Effector memory CD8-positive, alpha-beta T cell (primary cell): Measurements from ENCODE around the gene NANOG.
"Not testable (repeated sequence)": the region's sequence is repeated elsewhere in the genome, so short reads cannot be mapped to it uniquely, and the experiment has no call there.

Experiments
- ATAC-seq: fragments of 150-1000 bp; cut with Tn5 transposase; replicated peaks from 2 replicates; pipeline ENCODE4 v1.10.0; 2021; ENCODE audit warnings: mild to moderate bottlenecking, moderate library complexity
- DNase-seq, 3 experiments: peaks; one replicate each; pipeline ENCODE4 v3.0.0; 2021
- H3K27ac Mint-ChIP-seq, 2 donors: one replicate each; pipeline ENCODE4 v1.8.0; 2022; ENCODE audit warnings: mild to moderate bottlenecking in 2 of 2, mixed read lengths in 2 of 2, moderate library complexity in 2 of 2
- H3K27me3 Mint-ChIP-seq, 2 donors: one replicate each; pipeline ENCODE4 v1.8.0; 2022; ENCODE audit warnings: mixed read lengths in 2 of 2
- H3K36me3 Mint-ChIP-seq: one replicate; pipeline ENCODE4 v1.8.0; 2022; ENCODE audit warnings: mild to moderate bottlenecking, moderate library complexity, mixed read lengths; ENCODE audit not compliant: insufficient read depth
- H3K4me1 Mint-ChIP-seq, 2 donors: one replicate each; pipeline ENCODE4 v1.8.0; 2022; ENCODE audit warnings: low read depth in 2 of 2, mixed read lengths in 2 of 2
- H3K4me3 Mint-ChIP-seq, 2 donors: one replicate each; pipeline ENCODE4 v1.8.0; 2022; ENCODE audit warnings: mild to moderate bottlenecking in 2 of 2, mixed read lengths in 2 of 2, moderate library complexity in 2 of 2
- H3K9me3 Mint-ChIP-seq, 2 donors: one replicate each; pipeline ENCODE4 v1.8.0; 2022; ENCODE audit warnings: mixed read lengths in 2 of 2

NANOG gene

GRCh38 chr12:7848098-7848422 lies 58.9 kb downstream of the NANOG start:
- H3K36me3 Mint-ChIP-seq, DNase-seq, H3K4me1 Mint-ChIP-seq, H3K9me3 Mint-ChIP-seq, ATAC-seq, H3K4me3 Mint-ChIP-seq, H3K27ac Mint-ChIP-seq: not testable (repeated sequence)
- H3K27me3 Mint-ChIP-seq: peaks cover 47 to 58% of the 10 kb centered on the region in 2 donors
